Activated T-cell treated with anti-CD3 and anti-CD28 coated beads, Interleukin-2, amount 50 U/mL, for 1 hour (primary cell): ENCODE measurements around the gene MTCL1.

Experiments
- DNase-seq: peaks from one replicate; pipeline ENCODE4 v3.0.0-alpha.2; 2020

The MTCL1 gene

DNA sequence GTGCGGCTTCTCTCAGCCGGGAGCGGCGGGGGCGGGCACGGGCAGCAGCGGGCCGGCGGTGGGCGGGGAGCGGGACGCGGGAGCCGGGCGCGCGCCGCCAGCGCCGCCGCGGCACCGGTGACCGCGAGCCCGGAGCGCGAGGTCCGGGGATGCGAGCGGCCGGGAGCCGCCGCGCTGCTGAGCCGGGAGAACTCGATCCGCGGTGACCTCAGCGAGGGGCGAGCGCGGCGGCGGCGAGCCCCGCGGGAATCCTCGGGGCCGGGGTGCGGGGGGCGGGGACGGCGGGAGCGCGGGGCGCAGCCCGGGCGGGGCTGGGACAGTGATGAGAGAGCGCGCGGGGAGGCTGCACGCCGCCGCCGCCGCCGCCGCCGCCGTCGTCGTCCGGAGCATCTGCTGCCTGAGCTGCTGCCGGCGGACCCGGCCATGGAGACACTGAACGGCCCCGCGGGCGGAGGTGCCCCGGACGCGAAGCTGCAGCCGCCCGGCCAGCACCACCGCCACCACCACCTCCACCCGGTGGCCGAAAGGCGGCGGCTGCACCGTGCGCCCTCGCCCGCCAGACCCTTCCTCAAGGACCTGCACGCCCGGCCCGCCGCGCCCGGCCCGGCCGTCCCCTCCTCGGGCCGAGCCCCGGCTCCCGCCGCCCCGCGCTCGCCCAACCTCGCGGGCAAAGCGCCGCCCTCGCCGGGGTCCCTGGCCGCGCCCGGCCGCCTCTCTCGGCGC lies at the start of gene MTCL1:
Gene MTCL1 (plus strand): TSS at position 319 of the 723 bp plus-strand sequence. CDS start 105 bp downstream, at position 424.
- no peak for DNase-seq

DNA sequence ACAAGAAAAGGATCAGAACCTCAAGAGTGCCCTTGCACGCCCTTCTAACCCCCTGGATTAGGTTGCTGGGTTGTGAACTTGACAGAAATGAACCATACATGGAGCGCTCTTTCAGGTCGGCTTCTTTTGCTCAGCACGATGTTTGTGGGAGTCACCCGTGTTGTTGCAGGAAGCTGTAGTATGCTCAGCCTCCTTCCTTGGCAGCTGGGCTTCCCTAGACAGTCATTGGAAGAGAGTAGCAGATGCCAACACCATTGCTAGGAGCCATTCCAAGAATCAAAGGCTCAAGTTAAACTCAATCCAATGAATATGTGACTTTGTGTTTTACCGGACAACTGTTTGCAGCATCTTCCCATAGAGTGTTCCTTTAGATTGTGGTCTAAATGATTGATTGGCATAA lies 49.1 kb upstream of the MTCL1 start:
- no peak for DNase-seq

DNA sequence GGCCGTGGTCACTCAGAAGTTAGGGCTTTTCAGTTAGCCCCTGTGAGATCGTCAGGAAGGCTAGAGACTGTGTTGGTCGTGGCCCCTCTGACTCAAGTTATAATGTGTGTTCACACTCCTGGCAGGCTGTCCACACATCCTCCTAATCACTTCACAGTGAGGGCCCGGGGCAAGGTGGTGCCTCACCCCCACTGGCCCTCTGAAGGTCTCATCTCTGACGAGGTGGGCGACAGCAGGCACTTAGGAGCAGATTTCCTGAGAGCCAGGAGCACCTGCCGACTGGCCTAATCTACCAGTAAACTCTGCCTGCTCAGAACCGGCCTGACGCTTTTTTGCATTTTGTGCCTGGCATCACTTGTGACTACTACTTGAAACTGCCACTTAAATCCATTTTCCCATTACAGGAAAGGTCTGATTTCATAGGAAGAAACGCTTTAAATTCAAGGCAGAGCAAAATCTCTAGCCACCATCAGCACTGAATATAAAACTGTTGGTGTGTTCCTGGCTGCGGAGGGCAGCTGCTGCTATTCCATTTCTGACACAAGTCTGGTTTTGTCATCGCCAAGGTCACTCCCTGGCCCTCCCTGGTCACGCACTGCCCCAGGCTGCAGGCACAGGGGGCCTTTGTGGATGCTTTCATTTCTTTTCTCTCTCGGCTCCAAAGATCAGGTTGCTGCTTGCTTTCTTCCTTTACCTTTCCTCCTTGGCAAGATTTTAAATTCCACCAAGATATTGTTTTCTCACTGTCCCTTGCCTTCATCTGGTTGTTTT lies 48.1 kb upstream of the MTCL1 start:
- DNase-seq = no peak

DNA sequence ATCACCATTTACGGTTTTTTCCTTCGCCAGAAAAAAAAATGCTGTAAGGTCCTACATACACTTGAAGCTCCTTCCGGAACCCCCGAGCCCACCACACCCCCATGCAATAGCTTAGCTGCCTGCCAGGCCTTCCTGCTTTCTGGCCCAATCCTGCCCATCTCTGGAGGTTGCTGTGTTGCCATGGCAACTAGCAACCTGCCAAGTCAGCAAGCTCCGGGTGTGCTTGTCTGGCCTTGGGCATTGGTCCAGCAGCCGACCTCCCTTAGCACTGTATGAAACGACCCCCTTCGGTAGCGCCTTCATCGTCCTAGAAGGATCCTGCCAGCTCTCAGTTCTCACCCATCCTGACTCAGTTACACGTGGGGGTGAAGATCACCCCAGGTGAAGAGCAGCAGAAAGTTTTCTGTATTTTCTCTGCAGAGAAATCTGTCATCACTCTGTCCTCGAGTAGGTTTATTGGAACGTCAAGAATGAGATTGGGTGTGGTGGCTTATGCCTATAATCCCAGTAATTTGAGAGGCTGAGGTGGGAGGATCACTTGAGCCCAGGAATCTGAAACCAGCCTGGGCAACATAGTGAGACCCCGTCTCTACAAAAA lies 47.4 kb upstream of the MTCL1 start:
- no peak for DNase-seq

DNA sequence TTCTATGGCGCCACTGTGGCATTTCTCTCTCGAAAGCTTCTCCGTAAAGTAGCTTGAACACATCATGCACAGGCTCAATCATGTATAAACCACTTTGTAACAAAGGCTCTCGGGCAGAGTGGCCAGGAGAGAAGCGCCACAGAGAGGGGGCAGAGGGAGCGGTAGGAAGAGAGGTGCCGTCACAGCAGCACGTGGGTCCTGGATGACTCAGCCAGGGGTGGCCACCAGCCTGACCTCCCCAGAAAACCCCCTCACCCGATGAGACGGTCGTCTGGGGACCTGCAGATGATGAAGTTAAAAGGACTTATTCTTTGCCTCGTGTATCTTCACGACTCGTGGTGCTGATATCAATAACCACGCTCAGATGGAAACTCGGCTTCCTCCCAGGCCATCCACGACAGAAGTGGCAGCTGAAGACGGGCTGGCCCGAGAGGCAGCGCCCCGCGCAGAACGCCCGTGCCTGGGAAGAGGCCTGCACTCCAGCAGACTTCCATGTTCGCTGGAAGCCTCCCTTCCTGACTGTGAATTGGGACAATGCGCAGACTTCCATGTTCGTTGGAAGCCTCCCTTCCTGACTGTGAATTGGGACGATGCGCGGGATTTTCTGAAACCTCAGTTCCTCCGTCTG lies 46.4 kb upstream of the MTCL1 start:
- DNase-seq = no peak

DNA sequence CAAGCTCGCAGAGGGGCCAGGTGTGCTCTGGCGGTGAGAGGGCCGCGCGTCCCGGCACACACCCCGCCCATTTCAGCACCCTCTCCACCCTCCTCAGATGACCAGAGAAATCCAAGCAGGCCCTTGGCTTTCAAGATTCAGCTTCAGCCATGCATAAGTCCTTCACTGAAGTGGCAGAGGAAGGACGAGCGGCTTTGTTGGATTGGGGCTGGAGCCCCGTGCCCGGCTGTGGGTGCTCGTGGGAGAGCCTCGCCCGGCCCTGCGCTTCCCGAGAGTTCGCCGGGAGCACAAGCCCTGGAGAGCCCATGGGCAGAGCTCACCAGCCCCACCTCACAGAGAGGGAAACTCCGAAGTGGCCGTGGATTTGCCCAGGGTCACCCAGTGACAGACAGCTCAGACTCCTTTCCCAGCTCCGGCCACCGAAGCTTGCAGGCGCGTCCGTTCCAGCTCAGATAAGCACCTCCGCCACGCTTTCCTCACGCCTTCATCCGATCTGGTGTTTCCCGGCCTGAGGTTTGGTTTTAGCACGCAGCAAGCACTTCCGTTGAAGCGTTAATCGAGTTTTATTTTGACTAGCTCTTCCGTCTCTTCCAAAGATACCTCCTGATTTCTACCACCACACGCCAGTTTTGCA lies 45.6 kb upstream of the MTCL1 start:
- DNase-seq = no peak

DNA sequence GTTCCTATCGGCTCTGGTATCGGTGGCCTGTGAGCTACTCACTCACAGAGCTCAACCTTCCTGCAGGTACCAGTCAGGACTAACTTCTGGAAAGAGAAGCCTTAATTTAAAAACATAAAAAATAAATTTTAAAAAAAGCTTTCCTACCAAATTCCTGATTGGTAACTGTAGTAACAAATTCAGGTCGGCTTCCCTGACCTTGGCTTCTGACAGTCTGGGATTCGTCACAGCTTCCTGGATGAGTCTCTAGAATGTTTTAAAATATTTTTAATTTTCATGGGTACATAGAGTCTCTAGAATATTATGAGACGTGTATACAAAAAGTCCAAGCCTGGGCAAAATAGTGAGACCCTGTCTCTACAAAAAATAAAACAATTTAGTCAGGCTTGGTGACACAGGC lies 45.0 kb upstream of the MTCL1 start:
- no peak for DNase-seq

DNA sequence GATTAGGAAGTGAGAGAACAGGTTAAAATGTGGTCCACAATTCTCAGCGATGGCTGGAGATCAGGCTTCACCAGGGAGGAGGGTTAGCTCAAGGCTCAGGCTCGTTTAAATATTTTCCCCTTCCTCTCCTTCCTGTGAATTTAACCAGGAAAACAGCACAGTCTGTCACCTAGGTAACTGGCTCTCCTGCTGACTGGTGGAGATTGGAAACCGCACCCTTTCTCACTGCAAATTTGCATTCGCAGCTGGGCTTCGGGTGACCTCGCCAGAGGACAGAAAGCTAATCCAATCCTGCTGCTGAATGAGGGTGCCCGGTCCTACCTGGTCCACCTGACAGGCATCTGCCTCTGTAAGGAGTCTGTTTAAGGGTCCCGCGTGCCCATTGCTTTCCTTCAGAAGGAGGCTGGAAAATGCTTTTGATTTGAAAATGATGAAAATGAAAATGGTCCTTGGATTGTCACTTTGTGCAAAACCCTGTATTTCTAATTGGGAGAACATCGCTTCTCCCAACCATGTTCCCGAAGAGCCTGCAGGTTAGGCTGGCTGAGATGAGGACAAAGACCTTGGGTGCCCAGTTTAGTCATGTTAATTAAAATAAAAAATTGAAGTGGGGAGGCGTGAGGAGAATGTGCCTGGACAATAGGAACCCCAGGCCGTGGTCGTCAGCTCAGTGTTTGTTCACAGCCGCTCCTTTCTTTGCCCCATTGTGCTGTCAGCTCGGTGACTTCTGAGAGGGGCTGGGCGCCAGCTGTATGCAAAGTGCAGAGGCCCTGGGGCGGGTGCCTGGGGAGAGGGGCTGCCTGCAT lies 43.4 kb upstream of the MTCL1 start:
- no peak for DNase-seq

DNA sequence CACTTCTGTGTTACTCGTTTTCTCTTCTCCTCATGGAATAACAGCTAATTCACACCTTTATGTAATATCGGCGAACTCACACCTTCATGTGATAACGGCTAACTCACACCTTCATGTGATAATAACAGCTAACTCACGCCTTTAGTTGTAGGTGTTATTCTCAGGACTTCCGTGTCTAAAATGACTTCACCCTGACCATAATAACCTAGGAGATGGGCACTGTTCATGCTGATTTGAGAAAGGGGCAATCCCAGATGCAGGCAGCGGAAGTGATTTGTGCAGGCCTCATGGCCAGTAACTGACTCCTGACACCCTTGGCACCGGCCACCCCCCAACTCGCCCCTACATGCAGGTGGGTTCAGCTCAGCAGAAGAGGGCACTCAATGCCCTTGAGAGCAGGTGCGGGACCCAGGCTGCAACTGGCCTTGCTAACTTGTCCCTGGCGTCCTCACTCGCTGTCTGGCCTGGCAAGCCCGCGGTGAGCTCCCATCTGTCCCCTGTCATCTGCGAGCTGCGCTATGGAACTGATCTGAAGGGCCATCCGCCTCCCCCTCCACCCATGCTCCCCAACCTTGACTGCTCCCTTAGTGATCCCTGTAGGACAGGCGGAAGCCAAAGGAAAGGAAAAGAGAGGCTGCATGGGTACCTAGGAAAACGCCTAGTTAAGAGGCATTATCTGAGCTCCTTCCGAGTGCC lies 42.6 kb upstream of the MTCL1 start:
- DNase-seq = no peak

DNA sequence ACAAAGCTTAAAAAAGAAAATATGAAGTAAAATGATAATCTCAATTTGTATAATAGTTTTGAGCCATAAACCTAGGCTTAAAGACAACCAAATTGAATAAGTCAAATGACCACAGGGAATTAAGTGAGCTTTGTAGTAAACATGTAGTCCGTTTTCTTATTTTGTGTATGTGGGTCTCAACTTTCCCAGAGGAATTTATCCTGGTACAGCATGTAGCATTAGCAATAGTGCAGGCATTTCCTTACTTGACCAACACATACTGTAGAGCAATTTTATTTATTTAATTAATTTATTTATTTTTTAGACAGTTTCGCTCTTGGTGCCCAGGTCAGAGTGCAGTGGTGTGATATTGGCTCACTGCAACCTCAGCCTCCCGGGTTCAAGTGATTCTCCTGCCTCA lies 37.5 kb upstream of the MTCL1 start:
- no peak for DNase-seq

DNA sequence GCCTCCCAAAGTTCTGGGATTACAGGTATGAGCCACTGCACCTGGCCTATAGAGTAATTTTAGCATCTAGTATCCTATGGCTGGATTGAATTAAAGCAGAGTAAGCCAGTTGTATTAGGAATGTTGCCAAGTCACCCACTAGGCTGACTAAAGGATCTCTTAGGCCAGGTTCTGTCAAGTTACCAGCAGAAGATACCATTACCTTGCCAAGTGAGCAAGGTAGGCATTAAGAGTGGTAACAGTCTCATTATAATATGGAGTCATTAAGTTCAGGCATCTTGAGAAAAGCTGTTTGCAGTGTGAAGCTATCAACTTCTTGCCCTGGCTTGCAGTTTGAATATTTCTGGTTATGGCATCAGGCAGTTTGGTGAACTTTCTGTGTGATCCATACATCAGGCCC lies 37.0 kb upstream of the MTCL1 start:
- no peak for DNase-seq

DNA sequence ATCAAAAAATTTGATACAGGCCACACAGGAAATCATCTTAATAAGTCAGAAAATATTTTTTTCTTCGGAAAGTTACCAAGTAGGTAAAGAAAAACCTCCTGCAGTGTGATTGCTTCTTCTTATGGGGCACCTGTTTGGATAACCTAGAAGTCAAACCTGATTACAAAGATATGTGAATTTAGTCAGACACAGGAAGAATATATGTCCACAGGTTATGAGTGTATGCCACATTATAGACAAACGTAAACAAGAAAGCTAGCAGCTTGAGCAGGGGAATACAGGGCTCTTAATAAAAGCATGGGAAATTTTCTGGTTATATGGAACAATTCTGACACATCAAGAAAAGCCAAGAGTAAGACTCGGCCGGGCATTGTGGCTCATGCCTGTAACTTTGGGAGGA lies 35.8 kb upstream of the MTCL1 start:
- DNase-seq = no peak

DNA sequence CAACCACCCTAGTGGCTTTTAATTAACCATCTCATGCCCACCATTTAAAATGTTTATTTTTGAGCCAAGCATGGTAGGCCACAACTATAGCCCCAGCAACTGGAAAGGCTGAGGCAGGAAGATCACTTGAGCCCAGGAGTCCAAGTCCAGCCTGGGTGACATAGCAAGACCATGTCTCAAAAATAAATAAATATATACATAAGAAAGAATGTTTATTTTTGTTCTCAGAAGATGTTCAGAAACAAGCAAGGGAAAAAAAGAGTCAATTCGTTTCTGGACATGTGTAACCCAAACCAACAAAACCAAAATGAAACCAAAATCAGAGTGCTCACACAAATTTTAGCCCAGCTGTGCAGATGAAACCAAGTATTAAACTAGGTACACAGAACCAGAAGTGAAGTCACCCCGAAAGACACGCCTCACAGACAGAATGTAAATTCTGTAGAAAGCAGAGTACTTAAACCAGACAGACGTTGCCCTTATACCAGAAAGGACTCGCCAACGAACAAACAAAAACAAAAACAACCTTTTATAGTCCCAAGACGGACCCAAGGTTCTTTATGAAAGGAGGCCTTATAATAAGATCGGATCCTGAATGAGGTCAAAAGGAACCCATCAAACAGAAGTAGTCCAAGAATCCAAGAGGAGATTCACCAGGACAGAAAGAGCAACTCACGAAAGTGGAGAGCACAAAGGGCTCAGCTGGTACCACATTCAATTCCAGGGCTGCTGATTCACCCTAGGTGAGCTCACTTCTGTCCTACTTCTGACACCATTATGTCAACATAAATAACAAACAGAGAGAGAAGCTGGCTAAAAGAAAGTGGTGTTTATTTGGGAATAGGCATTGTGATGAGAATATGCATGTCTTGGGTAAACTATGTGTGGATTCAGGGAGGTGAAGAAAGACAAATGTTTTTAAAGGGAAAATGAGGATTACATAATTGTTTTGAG lies 31.8 kb upstream of the MTCL1 start:
- no peak for DNase-seq

DNA sequence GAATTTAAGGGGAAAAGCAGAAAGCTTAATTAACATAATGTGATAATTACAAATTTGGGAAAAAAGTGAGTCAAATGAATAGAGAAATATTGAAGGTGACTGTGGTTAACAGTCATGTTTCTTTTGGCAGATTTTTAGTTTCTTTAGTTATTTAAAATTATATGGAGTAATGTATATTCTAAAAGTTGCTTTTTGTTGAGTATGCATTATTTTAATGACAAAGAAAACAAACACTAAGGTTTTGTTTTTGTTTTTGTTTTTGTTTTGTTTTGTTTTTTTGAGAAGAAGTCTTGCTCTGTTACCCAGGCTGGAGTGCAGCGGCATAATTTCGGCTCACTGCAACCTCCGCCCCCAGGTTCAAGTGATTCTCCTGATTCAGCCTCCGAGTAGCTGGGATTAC lies 30.3 kb upstream of the MTCL1 start:
- DNase-seq = no peak

DNA sequence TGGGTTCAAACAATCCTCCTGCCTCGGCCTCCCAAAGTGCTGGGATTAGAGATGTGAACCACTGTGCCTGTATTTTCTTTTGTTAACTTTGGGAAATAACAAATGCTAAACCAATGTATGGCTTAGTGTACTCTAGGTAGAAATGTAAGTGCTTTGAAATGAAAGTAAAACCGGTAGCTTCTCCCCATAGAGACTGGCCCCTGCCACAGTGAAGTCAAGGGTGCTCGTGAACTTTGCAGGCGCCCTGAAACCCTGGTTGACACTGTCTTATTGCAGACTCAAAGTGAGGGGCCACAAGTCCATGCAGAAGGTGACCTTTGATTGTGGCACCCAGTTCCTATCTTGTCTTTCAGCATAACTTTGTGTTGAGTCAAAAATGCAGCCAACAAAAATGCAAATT lies 24.2 kb upstream of the MTCL1 start:
- DNase-seq = no peak

DNA sequence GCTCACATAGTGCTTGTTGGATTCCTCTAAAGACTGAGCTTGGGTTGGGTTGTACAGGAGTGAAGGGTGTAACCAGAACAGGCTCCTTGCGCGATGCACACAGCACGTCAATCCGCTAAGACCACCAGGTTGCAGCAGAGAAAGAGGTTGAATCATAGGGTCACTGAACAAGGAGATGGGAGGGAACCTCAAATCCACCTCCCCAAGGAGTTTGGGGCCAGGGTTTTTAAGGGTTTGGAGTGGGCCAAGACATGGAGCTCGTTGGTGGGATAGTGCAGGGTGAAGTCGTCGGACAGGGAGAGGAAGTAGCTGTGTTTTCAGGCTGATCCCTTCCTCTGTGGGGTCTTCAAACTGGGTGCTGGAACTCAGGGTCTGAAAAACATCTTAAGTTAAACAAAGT lies 20.8 kb upstream of the MTCL1 start:
- no peak for DNase-seq

DNA sequence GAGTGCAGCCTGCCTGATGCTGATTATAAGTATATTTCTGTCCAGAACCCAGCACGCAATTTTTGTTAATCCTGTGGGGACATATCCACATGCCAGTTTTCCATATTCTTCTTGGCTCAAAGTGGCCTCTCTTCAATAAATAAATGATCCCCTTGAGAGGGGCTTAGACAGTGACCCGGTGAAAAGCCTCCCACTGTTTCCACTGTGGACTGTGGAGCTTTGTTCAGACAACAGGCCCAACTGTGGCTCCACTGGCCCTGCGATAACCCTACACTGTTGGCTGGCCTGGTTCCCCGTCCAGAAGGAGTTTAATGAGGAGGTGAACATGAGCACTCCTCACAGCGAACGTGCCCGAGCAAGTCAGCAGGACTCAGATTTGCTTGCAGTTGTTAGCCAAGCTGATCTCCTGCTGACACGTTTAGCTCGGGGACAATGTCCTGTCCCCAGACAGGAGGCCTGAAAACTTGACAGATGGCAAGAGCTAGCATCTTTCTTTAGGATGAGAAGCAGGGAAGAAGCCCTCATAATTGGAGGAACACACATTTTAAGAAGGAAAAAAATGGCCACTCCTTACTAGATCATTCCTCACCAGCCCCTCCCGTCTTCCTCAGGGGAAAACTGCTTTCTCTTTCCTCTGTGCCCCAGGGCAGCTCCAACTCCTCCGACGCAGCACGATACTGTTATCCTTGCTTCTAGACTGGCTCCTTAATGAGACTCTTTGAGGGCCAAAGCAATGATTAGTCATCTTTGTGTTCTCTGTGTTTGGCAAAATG lies 20.0 kb upstream of the MTCL1 start:
- DNase-seq = no peak

DNA sequence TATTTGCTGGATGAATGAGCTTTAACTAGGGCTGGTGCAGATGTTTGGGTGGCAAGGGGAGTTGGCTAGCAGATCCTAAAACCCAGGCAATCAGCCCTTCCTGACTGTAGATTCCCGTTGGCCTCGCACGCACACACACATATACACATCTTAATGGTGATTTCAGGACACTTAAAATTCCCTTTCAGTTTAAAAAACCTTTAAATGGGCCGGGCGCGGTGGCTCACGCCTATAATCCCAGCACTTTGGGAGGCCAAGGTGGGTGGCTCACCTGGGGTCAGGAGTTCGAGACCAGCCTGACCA lies 19.5 kb upstream of the MTCL1 start:
- no peak for DNase-seq

DNA sequence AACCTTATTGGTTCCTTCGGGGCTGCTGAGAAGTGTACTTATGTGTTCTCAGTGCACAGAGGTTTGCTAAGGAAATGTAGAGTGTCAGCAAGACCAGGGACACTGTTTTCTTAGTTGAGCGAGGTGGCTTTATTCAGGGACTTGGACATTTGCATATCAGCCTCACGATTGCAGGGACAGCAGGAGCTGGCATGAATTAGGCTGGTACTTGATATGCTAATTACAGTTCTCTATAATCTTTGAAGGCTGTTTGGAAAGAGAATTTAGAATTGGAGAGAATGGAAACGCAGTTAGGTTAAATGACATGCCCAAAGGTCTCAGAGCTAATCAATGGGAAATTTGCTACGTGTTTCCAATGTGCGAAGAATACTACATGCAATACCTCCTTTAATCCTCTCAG lies 18.7 kb upstream of the MTCL1 start:
- DNase-seq = no peak

DNA sequence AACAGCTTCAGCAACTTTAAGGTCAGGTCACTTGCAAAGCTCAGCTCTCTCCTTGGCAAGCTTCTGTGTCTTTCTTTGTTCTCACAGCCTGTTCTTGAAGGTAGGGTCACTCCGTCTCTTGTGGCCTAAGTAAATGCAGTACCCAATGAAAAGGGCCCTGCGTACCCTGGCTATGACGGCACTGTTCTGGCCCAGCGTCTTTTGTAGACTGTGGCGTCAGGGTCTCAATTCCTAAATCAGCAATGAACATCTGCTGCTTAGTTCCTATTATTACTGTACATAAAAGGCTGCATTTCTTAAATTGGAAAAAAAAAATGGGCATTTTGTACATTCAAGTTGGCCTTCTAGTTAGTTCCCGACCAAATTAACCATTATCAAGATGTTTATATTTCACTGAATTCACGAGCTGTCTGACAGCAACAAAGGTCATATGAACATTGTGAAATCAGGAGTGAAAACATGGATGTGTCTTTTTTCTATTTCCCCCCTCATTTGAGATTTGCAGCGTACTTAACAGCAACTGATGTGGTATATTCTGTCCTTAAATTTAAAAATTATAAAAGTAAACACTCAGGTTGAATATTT lies 17.0 kb upstream of the MTCL1 start:
- DNase-seq = no peak
